Lower leg skin (tissue), 4 donors: ENCODE results near the gene SERINC2. TPM values are rescaled to one million over a fixed set of nuclear protein-coding genes. Genes with fewer than 3 reads are reported as not detected.

Experiments used
- DNase-seq, 2 donors: peaks; one replicate each; pipeline ENCODE4 v3.0.0-alpha.2; 2019; ENCODE audit warnings: low spot score in 2 of 2
- H3K4me3 ChIP-seq: fragments of 200-600 bp; sonication (generic); 2 replicates; pipeline ENCODE4 v1.5.1; 2017; ENCODE audit warnings: mild to moderate bottlenecking, low read depth; ENCODE audit not compliant: poor library complexity, severe bottlenecking
- POLR2A ChIP-seq, 2 donors: fragments of 450-650 bp; IDR thresholded peaks; one replicate each; pipeline ENCODE4 v1.6.1; 2016 to 2017; ENCODE audit warnings: antibody characterized with exemption in 2 of 2, mild to moderate bottlenecking in 1 of 2, moderate library complexity in 1 of 2
- WGBS, 2 donors: methylation state at CpG; one replicate each; pipeline ENCODE4 v1.1.5; 2018; 5-methylcytosine and 5-hydroxymethylcytosine counted together
- intact Hi-C: fragments of 100-400 bp; cut with DNase I; formaldehyde crosslinking; loops from one replicate; pipeline ENCODE4 v1.15.0; 2023; ENCODE audit warnings: low total_unique reads
- total RNA-seq, 4 donors: library from RNA; depleted of rRNA; stranded (reverse); fragments of >200 nt; gene quantifications; one replicate each; pipeline ENCODE4 v1.1.0, GENCODE V29; 2016
- TF ChIP-seq, protein P1 (sequence below), 3 donors: fragments of 450-650 bp; IDR thresholded peaks; one replicate each; pipeline ENCODE4 v1.5.1; 2016; ENCODE audit warnings: antibody characterized with exemption in 3 of 3, mild to moderate bottlenecking in 3 of 3, moderate library complexity in 2 of 3

SERINC2 gene
- total RNA-seq, 4 donors from 2014 or later = 51.4 to 85.4 (median 60.6) TPM

GRCh38 chr1:31397360-31398095 is 15.5 kb upstream of the SERINC2 start:
- intact Hi-C loops = no loop called here
- no peak overlapping the region for H3K4me3 ChIP-seq
- WGBS, 2 donors = 64 to 78% methylated on average over 4 of the region's 4 CpGs
- no peak for TF ChIP-seq POLR2A (IDR thresholded peaks at IDR 0.05)
- TF ChIP-seq, protein P1, sequence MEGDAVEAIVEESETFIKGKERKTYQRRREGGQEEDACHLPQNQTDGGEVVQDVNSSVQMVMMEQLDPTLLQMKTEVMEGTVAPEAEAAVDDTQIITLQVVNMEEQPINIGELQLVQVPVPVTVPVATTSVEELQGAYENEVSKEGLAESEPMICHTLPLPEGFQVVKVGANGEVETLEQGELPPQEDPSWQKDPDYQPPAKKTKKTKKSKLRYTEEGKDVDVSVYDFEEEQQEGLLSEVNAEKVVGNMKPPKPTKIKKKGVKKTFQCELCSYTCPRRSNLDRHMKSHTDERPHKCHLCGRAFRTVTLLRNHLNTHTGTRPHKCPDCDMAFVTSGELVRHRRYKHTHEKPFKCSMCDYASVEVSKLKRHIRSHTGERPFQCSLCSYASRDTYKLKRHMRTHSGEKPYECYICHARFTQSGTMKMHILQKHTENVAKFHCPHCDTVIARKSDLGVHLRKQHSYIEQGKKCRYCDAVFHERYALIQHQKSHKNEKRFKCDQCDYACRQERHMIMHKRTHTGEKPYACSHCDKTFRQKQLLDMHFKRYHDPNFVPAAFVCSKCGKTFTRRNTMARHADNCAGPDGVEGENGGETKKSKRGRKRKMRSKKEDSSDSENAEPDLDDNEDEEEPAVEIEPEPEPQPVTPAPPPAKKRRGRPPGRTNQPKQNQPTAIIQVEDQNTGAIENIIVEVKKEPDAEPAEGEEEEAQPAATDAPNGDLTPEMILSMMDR (IDR thresholded peaks at IDR 0.05) = no peak
- no peak for DNase-seq

DNA sequence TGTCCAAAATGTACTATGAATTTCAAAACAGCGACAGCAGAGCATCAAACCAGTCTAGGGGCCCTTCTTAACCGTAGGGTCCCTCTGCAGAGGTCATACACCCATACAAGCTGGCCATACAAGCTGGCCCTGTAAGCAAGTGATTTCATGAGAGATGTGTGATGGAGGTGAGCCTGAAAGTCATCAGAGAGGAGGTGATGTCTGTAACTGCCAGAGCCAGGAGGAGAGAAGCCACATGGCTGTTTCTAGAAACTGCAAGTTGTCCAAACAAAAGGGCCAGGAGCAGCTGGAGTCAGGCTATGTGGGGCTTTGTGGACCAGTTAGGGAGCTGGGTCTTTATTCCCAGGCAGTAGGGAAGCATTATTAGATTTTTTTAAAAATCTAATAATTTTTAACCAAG is 14.8 kb upstream of the SERINC2 start:
- intact Hi-C loops = no loop called here
- WGBS, 2 donors = 94 to 95% methylated on average over 2 of the region's 2 CpGs
- H3K4me3 ChIP-seq = no peak overlapping the region
- DNase-seq = no peak
- TF ChIP-seq, protein P1 (IDR thresholded peaks at IDR 0.05) = no peak
- TF ChIP-seq POLR2A (IDR thresholded peaks at IDR 0.05) = no peak

DNA sequence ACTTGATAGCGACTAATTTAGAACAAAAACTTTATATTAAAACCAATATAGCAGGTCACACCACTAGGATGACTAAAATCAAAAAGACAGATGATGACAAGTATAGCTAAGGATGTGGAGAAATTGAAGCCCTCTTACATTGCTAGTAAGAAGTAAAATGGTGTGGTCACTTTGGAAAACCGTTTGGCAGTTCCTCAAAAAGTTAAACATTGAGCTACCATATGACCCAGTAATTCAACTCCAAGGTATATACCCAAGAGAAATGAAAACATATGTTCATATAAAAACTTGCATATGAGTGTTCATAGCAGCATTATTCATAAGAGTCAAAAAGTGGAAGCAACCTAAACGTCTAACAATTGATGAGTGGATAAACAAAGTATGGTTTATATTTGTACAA is 13.0 kb upstream of the SERINC2 start:
- TF ChIP-seq, protein P1 (IDR thresholded peaks at IDR 0.05) = no peak
- no peak for TF ChIP-seq POLR2A (IDR thresholded peaks at IDR 0.05)
- WGBS, 2 donors = 52 to 56% methylated on average over 3 of the region's 3 CpGs
- H3K4me3 ChIP-seq = no peak overlapping the region
- intact Hi-C loops = no loop called here
- DNase-seq = no peak

GRCh38 chr1:31400393-31400792 is 12.6 kb upstream of the SERINC2 start:
- TF ChIP-seq POLR2A (IDR thresholded peaks at IDR 0.05) = no peak
- TF ChIP-seq, protein P1 (IDR thresholded peaks at IDR 0.05) = no peak
- DNase-seq = no peak
- WGBS, 2 donors = 53 to 54% methylated on average over 3 of the region's 3 CpGs
- no peak overlapping the region for H3K4me3 ChIP-seq
- intact Hi-C loops = no loop called here

DNA sequence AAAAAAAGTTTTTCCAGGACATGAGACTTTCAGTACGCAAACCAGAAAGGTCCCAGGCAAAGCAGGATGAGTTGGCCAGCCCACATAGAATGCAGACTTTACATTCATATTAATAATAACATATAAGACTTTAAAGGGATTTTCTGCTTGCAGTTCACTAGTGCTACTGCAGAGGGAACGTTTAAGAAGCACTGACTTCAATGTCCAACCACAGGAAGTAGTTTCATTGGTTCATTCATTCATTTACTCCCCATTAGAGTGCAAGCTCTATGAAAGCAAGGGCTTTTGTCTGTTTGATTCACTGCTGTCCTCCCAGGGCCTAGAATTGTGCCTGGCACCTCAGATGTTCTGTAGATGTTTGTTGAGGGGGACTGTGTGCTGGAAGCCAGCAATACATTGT is 11.8 kb upstream of the SERINC2 start:
- WGBS, 2 donors = 48 to 63% methylated on average over 2 of the region's 2 CpGs
- no peak overlapping the region for H3K4me3 ChIP-seq
- intact Hi-C loops = no loop called here
- no peak for TF ChIP-seq POLR2A (IDR thresholded peaks at IDR 0.05)
- TF ChIP-seq, protein P1 (IDR thresholded peaks at IDR 0.05) = no peak
- DNase-seq = no peak
